Esophagus squamous epithelium (tissue), 4 donors: ENCODE data around the gene INTS1.

Experiments
- CTCF ChIP-seq, 6 experiments: fragments of 450-650 bp in 4 of 6; fragments of 200-600 bp in 2 of 6; sonication (generic) in 2 of 6; IDR thresholded peaks; one replicate each; pipeline ENCODE4 v1.5.1; 2016 to 2019; ENCODE audit warnings: antibody characterized with exemption in 6 of 6, mild to moderate bottlenecking in 4 of 6, moderate library complexity in 4 of 6
- POLR2A ChIP-seq, 4 donors: fragments of 450-650 bp; IDR thresholded peaks; one replicate each; pipeline ENCODE4 v1.6.1; 2017; ENCODE audit warnings: antibody characterized with exemption in 4 of 4, mild to moderate bottlenecking in 4 of 4, moderate library complexity in 3 of 4

GRCh38 chr7:1544178-1544895, 40.1 kb upstream of the INTS1 start:
- TF ChIP-seq CTCF (IDR thresholded peaks at IDR 0.05): no peak
- no peak for TF ChIP-seq POLR2A (IDR thresholded peaks at IDR 0.05)
